Panc1 (cell line): ENCODE measurements around the gene BTBD9.

Experiments
- POLR2AphosphoS5 ChIP-seq: IDR thresholded peaks from 2 replicates; pipeline ENCODE4 v1.6.1; 2012; ENCODE audit warnings: mild to moderate bottlenecking, low read depth, low read length, moderate library complexity
- SIN3A ChIP-seq: IDR thresholded peaks from 2 replicates; pipeline ENCODE4 v1.6.1; 2012; ENCODE audit warnings: low read depth, mild to moderate bottlenecking, low read length, moderate library complexity, borderline replicate concordance; ENCODE audit not compliant: insufficient read depth
- TCF7L2 ChIP-seq: IDR thresholded peaks from 2 replicates; pipeline ENCODE4 v1.6.1; 2011; ENCODE audit warnings: mild to moderate bottlenecking, low read depth, low read length, inconsistent platforms
- TF ChIP-seq, protein P1 (sequence below): fragments of 450-650 bp; IDR thresholded peaks from 2 replicates; pipeline ENCODE4 v1.5.1; 2017; ENCODE audit warnings: mild to moderate bottlenecking

DNA sequence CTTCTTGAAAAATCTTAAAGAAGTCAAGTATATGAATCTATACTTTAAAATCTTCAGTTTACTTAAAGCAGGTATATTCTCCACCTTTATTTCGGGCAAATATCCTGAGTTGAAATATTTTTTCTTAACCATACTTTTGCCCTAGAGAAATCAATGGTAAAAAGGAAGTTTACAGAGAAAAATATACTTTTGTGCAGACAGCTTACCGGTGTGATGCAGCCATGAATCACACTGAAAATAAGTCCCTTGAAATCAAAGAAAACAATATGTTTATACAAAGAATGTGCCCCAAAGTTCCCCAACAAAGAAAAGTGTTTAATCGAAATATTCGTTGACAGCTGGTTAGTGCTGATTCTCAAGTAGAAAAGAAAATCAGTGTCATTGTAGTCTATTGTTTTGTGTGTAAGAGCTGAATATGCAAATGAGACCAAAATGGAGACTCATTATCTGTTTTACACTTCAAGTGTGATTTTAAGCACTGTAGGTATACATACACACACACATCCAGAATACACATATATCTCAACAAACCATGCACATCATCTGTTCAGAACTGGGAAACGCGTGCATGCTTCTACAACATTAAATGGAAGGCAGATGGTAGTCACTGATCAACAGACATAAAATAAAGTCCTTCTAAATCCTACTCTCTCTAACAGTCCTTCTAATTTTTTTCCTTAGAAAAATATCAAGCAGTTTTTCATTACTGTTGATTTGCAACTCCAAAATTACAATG, 73.3 kb downstream of the BTBD9 start:
- TF ChIP-seq TCF7L2 (no peak), POLR2AphosphoS5 (no peak), SIN3A (no peak)
- TF ChIP-seq, protein P1, sequence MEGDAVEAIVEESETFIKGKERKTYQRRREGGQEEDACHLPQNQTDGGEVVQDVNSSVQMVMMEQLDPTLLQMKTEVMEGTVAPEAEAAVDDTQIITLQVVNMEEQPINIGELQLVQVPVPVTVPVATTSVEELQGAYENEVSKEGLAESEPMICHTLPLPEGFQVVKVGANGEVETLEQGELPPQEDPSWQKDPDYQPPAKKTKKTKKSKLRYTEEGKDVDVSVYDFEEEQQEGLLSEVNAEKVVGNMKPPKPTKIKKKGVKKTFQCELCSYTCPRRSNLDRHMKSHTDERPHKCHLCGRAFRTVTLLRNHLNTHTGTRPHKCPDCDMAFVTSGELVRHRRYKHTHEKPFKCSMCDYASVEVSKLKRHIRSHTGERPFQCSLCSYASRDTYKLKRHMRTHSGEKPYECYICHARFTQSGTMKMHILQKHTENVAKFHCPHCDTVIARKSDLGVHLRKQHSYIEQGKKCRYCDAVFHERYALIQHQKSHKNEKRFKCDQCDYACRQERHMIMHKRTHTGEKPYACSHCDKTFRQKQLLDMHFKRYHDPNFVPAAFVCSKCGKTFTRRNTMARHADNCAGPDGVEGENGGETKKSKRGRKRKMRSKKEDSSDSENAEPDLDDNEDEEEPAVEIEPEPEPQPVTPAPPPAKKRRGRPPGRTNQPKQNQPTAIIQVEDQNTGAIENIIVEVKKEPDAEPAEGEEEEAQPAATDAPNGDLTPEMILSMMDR: no peak
